ENCODE measurements around the gene DPP10. TPM values are rescaled to one million over a fixed set of nuclear protein-coding genes. Genes with fewer than 3 reads are reported as not detected.
A peak's percentile ranks its signal among the peaks of the same experiment; 100 is the strongest.

The DPP10 gene
- total and polyA plus RNA-seq, 2 of the 13 experiments (the other 11 are each of a cell fraction or from before 2014, with no cell fraction given), result 0.95 to 1.7 TPM

GRCh38 chr2:114442510-114442909 is at the start of gene DPP10 (continued):
- TF ChIP-seq ATF6 (CRISPR knock-in tag; conservative IDR thresholded peaks at IDR 0.05) (0 out of 2 replicates have a peak, but pooled peaks have one; percentile 68), MBD4 (IDR thresholded peaks at IDR 0.05; ENCODE audit: borderline replicate concordance, low read length) (no peak), PITX1 (CRISPR knock-in tag; IDR thresholded peaks at IDR 0.05) (no peak), RORA (CRISPR knock-in tag; IDR thresholded peaks at IDR 0.05) (no peak), ZNF691 (CRISPR knock-in tag; IDR thresholded peaks at IDR 0.05; ENCODE audit: borderline replicate concordance, low read depth) (peak; percentile 41; the same call in 1 of the 2 replicates), MZF1 (CRISPR knock-in tag; IDR thresholded peaks at IDR 0.05; ENCODE audit: borderline replicate concordance) (no peak), RERE (CRISPR knock-in tag; IDR thresholded peaks at IDR 0.05; ENCODE audit: low read depth) (no peak), ZNF879 (CRISPR knock-in tag; IDR thresholded peaks at IDR 0.05) (no peak), ETV6 (CRISPR knock-in tag; conservative IDR thresholded peaks at IDR 0.05) (no peak), THAP11 (CRISPR knock-in tag; IDR thresholded peaks at IDR 0.05) (peak; percentile 51; the same call in 1 of the 2 replicates), FOXA1 (IDR thresholded peaks at IDR 0.05) (no peak), FOXA1 (CRISPR knock-in tag; IDR thresholded peaks at IDR 0.05) (no peak), ZNF468 (CRISPR knock-in tag; IDR thresholded peaks at IDR 0.05) (no peak), SP140L (CRISPR knock-in tag; IDR thresholded peaks at IDR 0.05; ENCODE audit: borderline replicate concordance) (peak; percentile 70; the same call in 1 of the 2 replicates), BORCS8-MEF2B (CRISPR knock-in tag; IDR thresholded peaks at IDR 0.05) (0 out of 2 replicates have a peak, but pooled peaks have one; percentile 34), LCORL (IDR thresholded peaks at IDR 0.05) (no peak), LCORL (CRISPR knock-in tag; IDR thresholded peaks at IDR 0.05) (no peak), LBX2 (CRISPR knock-in tag; IDR thresholded peaks at IDR 0.05; ENCODE audit: borderline replicate concordance) (no peak), ZNF292 (CRISPR knock-in tag; IDR thresholded peaks at IDR 0.05; ENCODE audit: borderline replicate concordance, low read depth) (no peak), KLF11 (CRISPR knock-in tag; IDR thresholded peaks at IDR 0.05) (0 out of 2 replicates have a peak, but pooled peaks have one; percentile 43), MBNL3 (CRISPR knock-in tag; conservative IDR thresholded peaks at IDR 0.05) (no peak), TSC22D2 (CRISPR knock-in tag; IDR thresholded peaks at IDR 0.05; ENCODE audit: borderline replicate concordance) (peak; percentile 70; the same call in 1 of the 2 replicates)

Measured in HepG2 (cell line).